Fibroblast of lung (primary cell): ENCODE measurements around the gene CHRNB1. TPM values are rescaled to one million over a fixed set of nuclear protein-coding genes. Genes with fewer than 3 reads are reported as not detected.
"Not testable (repeated sequence)": the region's sequence is repeated elsewhere in the genome, so short reads cannot be mapped to it uniquely, and the experiment has no call there.

ENCODE experiments used
- DNase-seq, 2 donors: peaks; one replicate each; pipeline versions ENCODE4 v3.0.0 to v3.0.0-alpha.2; 2010; ENCODE audit warnings: low read depth in 2 of 2
- H2AFZ ChIP-seq: 2 replicates; pipeline ENCODE4 v1.5.1; 2012; ENCODE audit warnings: low read length, control low read depth, inconsistent platforms
- H3K27ac ChIP-seq: 2 replicates; pipeline ENCODE4 v1.5.1; 2011; ENCODE audit warnings: low read length, control low read depth; ENCODE audit not compliant: insufficient read depth
- H3K27me3 ChIP-seq: 2 replicates; pipeline ENCODE4 v1.5.1; 2011; ENCODE audit warnings: mild to moderate bottlenecking, low read length; ENCODE audit not compliant: control insufficient read depth, insufficient read depth
- H3K36me3 ChIP-seq: 2 replicates; pipeline ENCODE4 v1.5.1; 2011; ENCODE audit warnings: low read length; ENCODE audit not compliant: control insufficient read depth, insufficient read depth
- H3K4me1 ChIP-seq: 2 replicates; pipeline ENCODE4 v1.5.1; 2011; ENCODE audit warnings: low read length; ENCODE audit not compliant: control insufficient read depth, insufficient read depth; ENCODE audit errors: extremely low read depth
- H3K4me2 ChIP-seq: 2 replicates; pipeline ENCODE4 v1.5.1; 2011; ENCODE audit warnings: low read length, control low read depth; ENCODE audit not compliant: insufficient read depth; ENCODE audit errors: extremely low read depth
- H3K4me3 ChIP-seq, 4 experiments: fragments of 200-600 bp in 1 of 4; sonication (generic) in 1 of 4; replicated peaks in 1 of 4; 2 replicates each; pipeline ENCODE4 v1.5.1; 2011 to 2016; ENCODE audit warnings: low read length in 4 of 4, low read depth in 3 of 4, mild to moderate bottlenecking in 3 of 4, control low read depth in 2 of 4, inconsistent platforms in 1 of 4, mixed read lengths in 1 of 4; ENCODE audit not compliant: insufficient read depth in 1 of 4; ENCODE audit errors: control extremely low read depth in 1 of 4
- H3K79me2 ChIP-seq: 2 replicates; pipeline ENCODE4 v1.5.1; 2012; ENCODE audit warnings: mild to moderate bottlenecking, low read length, inconsistent platforms; ENCODE audit not compliant: control insufficient read depth, insufficient read depth
- H3K9ac ChIP-seq: 2 replicates; pipeline ENCODE4 v1.5.1; 2011; ENCODE audit warnings: mild to moderate bottlenecking, low read length, control low read depth; ENCODE audit not compliant: insufficient read depth
- H3K9me3 ChIP-seq: 2 replicates; pipeline ENCODE4 v1.5.1; 2012; ENCODE audit warnings: low read depth, low read length; ENCODE audit not compliant: control insufficient read depth, insufficient read depth
- H4K20me1 ChIP-seq: 2 replicates; pipeline ENCODE4 v1.5.1; 2011; ENCODE audit warnings: low read length; ENCODE audit not compliant: control insufficient read depth, insufficient read depth; ENCODE audit errors: extremely low read depth
- EZH2 ChIP-seq: IDR thresholded peaks from 2 replicates; pipeline ENCODE4 v1.5.1; 2012; ENCODE audit warnings: low read length, control low read depth, mild to moderate bottlenecking; ENCODE audit errors: missing control alignments
- polyA plus RNA-seq, 2 donors: library from polyadenylated mRNA; depleted of rRNA in 1 of 2; stranded (reverse) in 1 of 2; unstranded in 1 of 2; fragments of >200 nt; gene quantifications; 2 replicates each; pipeline ENCODE4 v1.2.1, GENCODE V29; 2011 to 2012; ENCODE audit warnings: missing spikeins in 1 of 2
- total RNA-seq: library from RNA; depleted of rRNA; stranded (reverse); fragments of >200 nt; gene quantifications from 2 replicates; pipeline ENCODE4 v1.2.1, GENCODE V29; 2014
- TF ChIP-seq, protein P1 (sequence below), 2 donors: IDR thresholded peaks in 1 of 2; conservative IDR thresholded peaks in 1 of 2; 1 replicate in 1 of 2; 2 replicates in 1 of 2; pipeline ENCODE4 v1.5.1; 2011 to 2012; ENCODE audit warnings: low read length in 2 of 2, control low read depth in 1 of 2, inconsistent platforms in 1 of 2, low read depth in 1 of 2, mild to moderate bottlenecking in 1 of 2

The CHRNB1 gene
- total and polyA plus RNA-seq, 2 donors (not counting 1 experiment from before 2014, with no cell fraction given) = 9.2 to 12.2 TPM

DNA sequence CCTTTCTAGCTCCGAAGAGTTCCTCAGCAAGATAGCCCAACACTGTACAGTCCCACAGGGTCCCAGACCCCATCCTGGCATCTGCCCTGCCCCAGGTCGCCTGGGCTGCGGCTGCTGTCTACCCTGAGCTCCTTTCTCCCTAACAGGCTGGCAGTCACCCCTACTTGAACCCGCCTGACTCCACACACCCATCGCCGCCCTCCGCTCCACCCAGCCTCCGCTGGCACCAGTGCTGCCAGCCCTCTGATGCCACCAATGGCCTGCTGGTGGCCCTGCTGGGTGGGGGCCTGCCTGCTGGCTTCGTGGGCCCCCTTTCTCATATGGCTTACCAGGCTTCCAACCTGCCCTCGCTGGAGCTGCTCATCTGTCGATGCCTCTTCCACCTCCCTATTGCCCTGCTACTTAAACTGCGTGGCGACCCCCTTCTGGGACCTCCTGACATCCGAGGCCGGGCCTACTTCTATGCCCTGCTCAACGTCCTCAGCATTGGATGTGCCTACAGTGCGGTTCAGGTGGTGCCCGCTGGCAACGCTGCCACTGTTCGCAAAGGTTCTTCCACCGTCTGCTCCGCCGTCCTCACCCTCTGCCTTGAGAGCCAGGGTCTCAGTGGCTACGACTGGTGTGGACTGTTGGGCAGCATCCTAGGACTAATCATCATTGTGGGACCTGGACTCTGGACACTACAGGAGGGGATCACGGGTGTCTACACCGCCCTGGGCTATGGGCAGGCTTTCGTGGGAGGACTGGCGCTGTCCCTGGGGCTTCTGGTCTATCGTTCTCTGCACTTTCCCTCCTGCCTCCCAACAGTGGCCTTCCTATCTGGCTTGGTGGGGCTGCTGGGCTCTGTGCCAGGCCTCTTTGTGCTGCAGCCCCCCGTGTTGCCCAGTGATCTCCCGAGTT lies 37.2 kb downstream of the CHRNB1 start:
- not testable (repeated sequence) for H2AFZ ChIP-seq, H3K4me2 ChIP-seq, H3K36me3 ChIP-seq, H3K9ac ChIP-seq, DNase-seq, H3K9me3 ChIP-seq, H3K4me3 ChIP-seq, H3K27me3 ChIP-seq, H4K20me1 ChIP-seq
- peaks cover 17% of the 10 kb centered on the region for H3K4me1 ChIP-seq
- peak overlapping the region; percentile 100 for H3K27ac ChIP-seq
- peaks cover 55% of the 10 kb centered on the region for H3K79me2 ChIP-seq

DNA sequence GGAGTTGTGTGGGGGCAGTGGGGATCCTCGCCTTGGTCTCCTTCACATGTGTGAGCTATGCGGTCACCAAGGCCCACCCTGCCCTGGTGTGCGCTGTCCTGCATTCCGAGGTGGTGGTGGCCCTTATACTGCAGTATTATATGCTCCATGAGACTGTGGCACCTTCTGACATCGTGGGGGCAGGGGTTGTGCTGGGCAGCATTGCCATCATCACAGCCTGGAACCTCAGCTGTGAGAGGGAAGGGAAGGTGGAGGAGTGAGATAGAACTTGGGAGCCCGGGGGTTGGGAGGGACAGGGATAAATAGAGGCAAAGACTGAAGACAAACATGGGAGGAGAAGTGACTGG lies 37.9 kb downstream of the CHRNB1 start:
- not testable (repeated sequence) for H3K27me3 ChIP-seq, H3K36me3 ChIP-seq, H2AFZ ChIP-seq, DNase-seq, H4K20me1 ChIP-seq, H3K9me3 ChIP-seq
- Histone ChIP-seq H3K27ac (peak overlapping the region; percentile 100), H3K4me2 (peak overlapping the region; percentile 94), H3K79me2 (peaks cover 55% of the 10 kb centered on the region), H3K4me1 (peaks cover 20% of the 10 kb centered on the region), H3K9ac (peak overlapping the region; percentile 98), H3K4me3 (peak overlapping the region; percentile 66 to 91 (median 82))

DNA sequence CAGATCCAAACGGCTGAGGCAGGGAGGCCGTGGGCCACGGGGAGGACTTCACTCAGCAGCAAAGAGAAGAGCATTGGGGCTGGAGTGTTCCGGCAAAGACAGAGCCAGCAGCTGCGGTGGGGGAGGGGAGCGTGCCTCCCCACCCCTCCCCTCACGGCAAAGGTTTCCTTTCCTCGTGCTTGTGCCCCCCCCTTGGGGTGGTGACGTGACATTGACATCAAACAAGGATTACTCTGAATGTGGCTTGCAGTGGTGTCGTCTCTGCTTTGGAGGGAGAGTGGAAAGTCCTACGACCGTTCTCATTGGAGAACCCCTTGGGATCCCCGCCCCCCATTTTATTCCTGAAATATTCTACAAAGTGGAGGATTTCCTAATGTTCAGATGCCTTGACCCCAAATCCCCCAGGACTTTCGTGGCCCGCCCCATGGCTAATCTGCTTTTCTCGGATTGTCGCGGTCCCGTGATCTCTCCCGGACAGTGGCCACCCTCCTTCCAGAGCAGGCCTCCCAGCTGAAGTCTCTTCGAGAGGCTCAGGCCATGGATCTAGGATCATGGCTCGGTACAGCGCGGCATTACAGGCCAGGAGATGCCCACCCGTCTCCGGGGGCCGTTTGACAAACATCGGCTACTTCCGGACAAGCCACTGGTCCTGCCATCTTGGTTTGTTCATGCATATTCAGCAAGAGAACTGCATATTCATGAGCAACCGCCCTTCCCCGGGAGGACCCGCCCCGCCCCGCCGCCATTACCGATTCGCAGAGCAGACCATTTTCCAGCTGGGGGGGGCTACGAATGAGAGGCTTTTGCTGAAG lies 38.6 kb downstream of the CHRNB1 start:
- peaks cover 1% of the 10 kb centered on the region for H3K36me3 ChIP-seq
- DNase-seq = peak; percentile 90 to 97
- peak overlapping the region; percentile 100 for H3K27ac ChIP-seq
- peak overlapping the region; percentile 77 for H2AFZ ChIP-seq
- H3K27me3 ChIP-seq = no peaks in the 10 kb centered on the region
- H3K9me3 ChIP-seq = no peaks in the 10 kb centered on the region
- peaks cover 55% of the 10 kb centered on the region for H3K79me2 ChIP-seq
- peak overlapping the region; percentile 94 for H3K4me2 ChIP-seq
- no peaks in the 10 kb centered on the region for H4K20me1 ChIP-seq
- peaks cover 20% of the 10 kb centered on the region for H3K4me1 ChIP-seq
- H3K9ac ChIP-seq = peak overlapping the region; percentile 98
- TF ChIP-seq, protein P1, sequence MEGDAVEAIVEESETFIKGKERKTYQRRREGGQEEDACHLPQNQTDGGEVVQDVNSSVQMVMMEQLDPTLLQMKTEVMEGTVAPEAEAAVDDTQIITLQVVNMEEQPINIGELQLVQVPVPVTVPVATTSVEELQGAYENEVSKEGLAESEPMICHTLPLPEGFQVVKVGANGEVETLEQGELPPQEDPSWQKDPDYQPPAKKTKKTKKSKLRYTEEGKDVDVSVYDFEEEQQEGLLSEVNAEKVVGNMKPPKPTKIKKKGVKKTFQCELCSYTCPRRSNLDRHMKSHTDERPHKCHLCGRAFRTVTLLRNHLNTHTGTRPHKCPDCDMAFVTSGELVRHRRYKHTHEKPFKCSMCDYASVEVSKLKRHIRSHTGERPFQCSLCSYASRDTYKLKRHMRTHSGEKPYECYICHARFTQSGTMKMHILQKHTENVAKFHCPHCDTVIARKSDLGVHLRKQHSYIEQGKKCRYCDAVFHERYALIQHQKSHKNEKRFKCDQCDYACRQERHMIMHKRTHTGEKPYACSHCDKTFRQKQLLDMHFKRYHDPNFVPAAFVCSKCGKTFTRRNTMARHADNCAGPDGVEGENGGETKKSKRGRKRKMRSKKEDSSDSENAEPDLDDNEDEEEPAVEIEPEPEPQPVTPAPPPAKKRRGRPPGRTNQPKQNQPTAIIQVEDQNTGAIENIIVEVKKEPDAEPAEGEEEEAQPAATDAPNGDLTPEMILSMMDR (conservative IDR thresholded peaks at IDR 0.05 in 1 of 2, IDR thresholded peaks at IDR 0.05 in 1 of 2; ENCODE audit: low read depth in 1 of 2, low read length in 2 of 2) = no peak
- no peak for TF ChIP-seq EZH2
- H3K4me3 ChIP-seq = peak overlapping the region; percentile 66 to 91 (median 82)
